Left renal cortex interstitium (tissue), 4 donors: ENCODE data around the gene RNF121. TPM values are rescaled to one million over a fixed set of nuclear protein-coding genes. Genes with fewer than 3 reads are reported as not detected.

Experiments used
- DNase-seq, 4 donors: peaks; one replicate each; pipeline ENCODE4 v3.0.0-alpha.2; 2013; ENCODE audit warnings: low read depth in 4 of 4, low spot score in 2 of 4, missing footprints in 1 of 4
- polyA plus RNA-seq, 4 donors: library from polyadenylated mRNA; unstranded; fragments of 120-200 nt; gene quantifications; one replicate each; pipeline ENCODE4 v1.2.1, GENCODE V29; 2013; ENCODE audit not compliant: insufficient read length in 4 of 4

RNF121 gene
- polyA plus RNA-seq, 4 donors: 35.7 to 46.1 (median 44.3) TPM

- DNase-seq: no peak
Measured at GRCh38 chr11:71933141-71933933, 4.5 kb downstream of the RNF121 start.

- DNase-seq: no peak
Measured at GRCh38 chr11:71934213-71934612, 5.4 kb downstream of the RNF121 start.

- DNase-seq: no peak
Measured at GRCh38 chr11:71935338-71935925, 6.6 kb downstream of the RNF121 start.

DNA sequence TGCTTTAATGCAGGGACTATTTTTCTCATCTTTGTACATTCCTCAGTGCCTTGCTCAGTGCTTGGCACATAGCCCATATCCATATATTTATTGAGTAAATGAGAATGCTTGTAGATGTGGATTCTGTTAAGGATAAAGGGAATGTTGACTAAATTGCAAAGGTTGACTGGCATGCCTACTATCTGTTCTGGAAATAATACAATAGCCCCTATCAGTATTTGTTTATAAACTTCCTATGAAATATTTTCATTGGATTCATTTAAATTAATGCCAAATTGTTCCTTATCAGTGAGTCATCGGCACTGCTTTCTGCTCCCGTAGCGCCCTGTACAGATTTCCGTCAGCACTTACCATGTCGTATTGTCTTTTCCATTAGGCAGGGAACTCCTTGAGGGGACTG lies 8.0 kb downstream of the RNF121 start:
- no peak for DNase-seq

DNA sequence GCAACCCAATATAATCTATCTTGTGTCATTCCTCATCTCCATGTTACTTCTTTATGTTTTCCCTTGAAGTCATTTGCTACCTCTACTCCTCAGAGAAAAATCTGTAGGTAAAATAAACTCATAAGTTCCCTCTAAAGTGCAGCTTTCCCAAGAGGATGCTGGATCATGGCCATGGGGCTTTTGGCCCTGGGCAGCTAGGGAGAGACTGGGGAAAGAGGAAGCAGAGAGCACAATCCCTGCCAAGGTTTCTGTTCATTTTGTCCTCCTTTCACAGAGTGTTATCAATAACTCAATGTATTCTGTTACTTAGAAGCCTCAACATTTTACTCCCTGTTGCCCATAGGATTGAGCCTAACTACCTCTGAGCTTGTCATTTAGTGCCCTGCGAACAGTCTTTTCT lies 9.0 kb downstream of the RNF121 start:
- DNase-seq: no peak

GRCh38 chr11:71940561-71941219 lies 11.8 kb downstream of the RNF121 start:
- DNase-seq: no peak

DNA sequence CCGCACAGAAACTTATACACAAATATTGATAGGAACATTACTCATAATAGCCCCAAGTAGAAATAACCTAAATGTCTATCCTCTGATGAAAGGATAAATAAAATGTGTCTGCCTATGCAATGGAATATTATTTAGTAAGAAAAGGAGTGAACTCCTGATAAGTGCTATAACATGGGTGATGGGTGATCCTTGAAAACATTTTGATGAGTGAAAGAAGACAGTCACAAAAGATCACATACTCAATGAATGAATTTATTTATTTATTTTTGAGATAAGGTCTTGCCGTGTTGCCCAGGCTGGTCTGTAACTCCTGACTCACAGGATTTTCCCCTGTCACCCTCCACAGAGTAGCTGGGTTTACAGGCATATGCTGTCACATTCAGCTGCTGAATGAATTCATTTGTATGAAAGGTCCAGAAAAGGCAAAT lies 17.3 kb downstream of the RNF121 start:
- DNase-seq: no peak

- no peak for DNase-seq
Measured at GRCh38 chr11:71947498-71947897, 18.7 kb downstream of the RNF121 start.

- peak in 3 of 4 donors; percentile 28 to 43 (median 39) for DNase-seq
Measured at GRCh38 chr11:71948314-71949027, 19.6 kb downstream of the RNF121 start.

DNA sequence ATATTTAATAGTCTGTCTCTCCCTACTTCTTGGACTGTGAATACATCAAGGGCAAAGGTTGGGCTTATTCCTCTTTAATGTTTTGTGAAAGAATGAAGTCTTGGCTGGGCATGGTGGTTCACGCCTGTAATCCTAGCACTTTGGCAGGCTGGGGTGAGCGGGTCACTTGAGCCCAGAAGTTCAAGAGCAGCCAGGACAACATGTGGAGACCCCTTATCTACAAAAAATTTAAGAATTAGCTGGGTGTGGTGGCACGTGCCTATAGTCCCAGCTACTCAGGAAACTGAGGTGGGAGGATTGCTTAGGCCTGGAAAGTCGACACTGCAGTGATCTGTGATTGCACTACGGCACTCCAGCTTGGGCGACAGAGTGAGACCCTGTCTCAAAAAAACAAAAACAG lies 20.2 kb downstream of the RNF121 start:
- no peak for DNase-seq

DNA sequence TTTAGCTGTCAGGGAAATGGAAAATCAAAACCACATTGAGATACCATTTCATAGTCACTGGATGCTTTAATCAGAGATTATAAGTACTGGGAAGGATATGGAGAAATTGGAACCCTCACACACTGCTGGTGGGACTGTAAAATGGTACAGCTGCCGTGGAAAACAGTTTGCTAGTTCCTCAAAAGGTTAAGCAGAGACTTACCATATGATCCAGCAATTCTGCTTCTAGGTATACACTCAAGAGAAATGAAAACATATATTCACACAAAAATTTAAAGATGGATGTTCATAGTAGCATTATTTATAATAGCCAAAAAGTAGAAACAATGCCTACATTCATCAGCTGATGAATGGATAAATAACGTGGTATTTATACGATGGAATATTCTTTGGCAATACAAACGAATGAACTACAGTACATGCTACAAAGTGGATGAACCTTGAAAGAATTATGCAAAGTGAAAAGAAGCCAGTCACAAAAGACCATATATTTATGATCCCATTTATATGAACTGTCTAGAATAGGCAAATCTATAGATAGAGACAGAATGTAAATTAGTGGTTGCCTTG lies 23.0 kb downstream of the RNF121 start:
- DNase-seq: no peak

DNA sequence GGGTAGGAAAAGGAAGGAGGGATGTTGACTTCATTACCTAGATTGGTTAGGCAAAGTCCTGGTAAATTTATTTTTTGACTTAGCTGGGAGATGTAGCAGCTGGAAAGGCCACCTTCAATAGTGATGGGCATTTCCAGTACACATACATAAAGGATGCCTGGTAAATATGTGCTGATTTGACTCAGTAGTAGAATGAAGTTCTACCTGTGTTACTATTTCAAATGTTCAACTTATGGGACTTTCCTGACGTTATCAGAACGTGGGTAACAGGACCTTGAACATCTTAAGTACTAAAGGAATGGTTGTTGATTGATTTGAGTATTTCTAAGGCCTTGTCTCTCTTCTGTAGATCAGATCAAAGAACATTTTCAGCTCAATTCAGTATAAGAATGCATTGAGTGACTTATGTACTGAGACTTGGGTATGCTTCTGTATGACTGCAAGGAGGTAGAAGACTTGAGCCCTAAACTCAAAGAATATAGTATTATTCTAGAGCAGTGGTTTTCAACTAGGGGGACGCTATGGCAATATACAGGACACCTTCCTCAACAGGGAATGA lies 27.1 kb downstream of the RNF121 start:
- DNase-seq: no peak

DNA sequence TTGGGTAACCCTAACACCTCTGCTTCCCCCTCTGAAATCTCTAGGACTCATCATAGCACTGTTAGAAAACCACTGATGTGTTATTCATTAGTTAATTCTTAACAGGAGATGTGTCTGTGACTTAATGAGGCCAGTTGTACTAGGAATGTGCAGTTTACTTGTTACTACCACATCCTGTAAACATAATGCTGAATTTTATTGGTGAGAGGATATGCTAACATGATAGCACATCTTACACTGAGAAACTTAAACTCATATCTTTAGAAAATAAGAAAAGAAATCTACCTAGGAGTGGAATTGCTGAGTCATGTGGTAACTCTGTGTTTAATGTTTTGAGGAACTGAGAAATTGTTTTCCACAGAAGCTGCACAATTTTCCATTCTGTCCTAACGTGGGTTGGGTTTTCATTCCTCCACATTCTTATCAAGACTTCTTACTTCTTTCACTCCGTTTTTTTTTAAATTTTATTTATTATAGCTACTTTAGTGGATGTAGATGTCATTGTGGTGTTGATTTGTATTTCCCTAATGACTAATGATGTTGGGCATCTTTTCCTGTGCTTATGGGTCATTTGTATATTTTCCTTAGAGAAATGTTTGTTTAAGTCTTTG lies 33.7 kb downstream of the RNF121 start:
- no peak for DNase-seq

GRCh38 chr11:71963468-71963867 lies 34.6 kb downstream of the RNF121 start:
- no peak for DNase-seq

DNA sequence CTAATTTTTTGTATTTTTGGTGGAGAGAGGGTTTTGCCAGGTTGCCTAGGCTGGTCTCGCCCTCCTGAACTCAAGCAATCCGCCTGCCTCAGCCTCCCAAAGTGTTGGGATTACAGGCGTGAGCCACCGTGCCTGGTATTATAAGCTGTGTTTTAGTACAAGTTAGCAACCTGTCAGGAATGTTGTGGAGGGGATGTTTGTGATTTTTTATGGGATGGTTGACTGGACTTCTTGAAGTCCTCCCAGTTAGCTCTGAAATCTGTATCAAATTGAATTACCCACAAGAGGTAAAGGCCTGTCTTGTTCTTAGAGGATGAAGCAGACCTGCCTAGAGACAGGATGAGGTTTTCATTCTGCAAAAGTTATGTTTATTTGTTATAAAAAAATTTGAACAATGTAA lies 35.8 kb downstream of the RNF121 start:
- no peak for DNase-seq

- DNase-seq: no peak
Measured at GRCh38 chr11:71971680-71972079, 42.8 kb downstream of the RNF121 start.

DNA sequence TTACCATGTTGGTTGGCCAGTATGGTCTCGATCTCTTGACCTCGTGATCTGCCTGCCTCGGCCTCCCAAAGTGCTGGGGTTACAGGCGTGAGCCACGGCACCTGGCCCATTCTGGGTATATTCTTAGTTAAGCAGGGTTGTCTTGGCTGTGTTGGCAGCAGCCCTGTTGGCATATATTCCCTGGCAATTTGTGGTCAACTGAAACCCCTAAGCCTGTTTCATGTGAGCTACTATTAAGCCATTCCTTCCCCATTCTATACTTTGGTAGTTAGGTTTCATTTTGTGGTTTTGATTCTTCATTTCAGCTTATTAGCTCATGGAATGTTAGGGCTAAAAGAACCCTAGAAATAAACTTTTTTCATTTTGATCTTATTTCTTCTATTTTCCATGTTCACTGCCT lies 47.7 kb downstream of the RNF121 start:
- DNase-seq: no peak

GRCh38 chr11:71977090-71977489 lies 48.2 kb downstream of the RNF121 start:
- DNase-seq: no peak

DNA sequence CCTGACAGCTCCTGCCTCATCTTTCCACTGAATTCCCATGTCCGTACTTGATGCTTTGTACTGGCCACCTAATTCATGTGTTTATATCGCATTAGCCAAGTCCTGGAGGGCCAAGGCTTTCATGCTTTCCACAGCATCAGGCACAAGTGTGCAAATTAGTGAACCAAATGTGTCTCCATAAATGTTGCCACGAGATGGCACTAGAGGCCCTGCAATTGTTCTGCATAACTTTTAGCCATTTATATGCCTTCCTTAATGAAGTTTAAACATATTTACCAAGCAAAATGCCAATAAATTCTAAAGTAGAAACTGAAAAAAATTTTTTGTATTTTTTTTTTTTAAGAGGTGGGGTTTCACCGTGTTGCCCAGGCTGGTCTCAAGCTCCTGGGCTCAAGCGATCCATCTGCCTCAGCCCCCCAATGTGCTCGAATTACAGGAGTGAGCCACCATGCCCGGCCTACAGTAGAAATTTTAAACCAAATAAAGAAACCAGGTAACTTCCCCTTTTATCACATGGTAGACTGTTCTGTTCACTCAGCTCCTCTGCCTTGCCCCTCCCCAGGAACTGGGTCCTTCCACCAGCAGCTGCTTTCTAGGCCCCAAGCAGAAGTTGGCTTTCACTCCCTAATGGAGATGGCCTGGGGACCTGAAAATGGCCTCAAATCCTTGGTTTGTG lies 49.0 kb downstream of the RNF121 start:
- DNase-seq: peak in 1 of 4 donors; percentile 50

- DNase-seq: no peak
Measured at GRCh38 chr11:71979094-71979493, 50.2 kb downstream of the RNF121 start.
